Stimulated activated CD4-positive, alpha-beta T cell treated with anti-CD3 and anti-CD28 coated beads, Interleukin-1b, Interleukin-23, amount 100 ng/mL, for 24 hours (primary cell): ENCODE data around the gene ELFN2.
"Not testable (repeated sequence)": the region's sequence is repeated elsewhere in the genome, so short reads cannot be mapped to it uniquely, and the experiment has no call there.

Experiments used
- DNase-seq, 4 experiments: peaks; one replicate each; pipeline ENCODE4 v3.0.0-alpha.2; 2020; ENCODE audit warnings: low read depth in 4 of 4, low spot score in 1 of 4

Gene ELFN2

GRCh38 chr22:37337204-37337943, 89.9 kb downstream of the ELFN2 start:
- no peak for DNase-seq

DNA sequence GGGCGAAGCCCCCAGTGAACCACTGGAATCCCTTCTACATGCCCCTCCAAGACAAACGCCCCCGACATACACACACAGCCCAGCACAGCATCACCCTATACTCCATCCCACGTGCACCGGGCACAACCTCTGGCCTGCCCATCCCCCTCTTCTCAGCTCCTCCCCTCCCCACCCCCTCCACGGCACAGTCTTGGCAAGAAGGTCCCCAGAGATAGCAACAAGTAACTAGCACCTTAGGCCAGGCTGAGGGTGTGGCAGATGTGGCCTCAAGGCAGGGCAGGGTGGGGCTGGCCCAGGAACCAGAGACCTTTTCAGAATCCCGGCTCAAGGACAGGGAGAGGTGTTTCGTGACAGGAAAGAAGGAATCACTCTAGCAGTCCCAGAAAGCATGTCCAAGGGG, 90.7 kb downstream of the ELFN2 start:
- DNase-seq, result no peak

- no peak for DNase-seq
Observed at GRCh38 chr22:37335806-37336199, 91.5 kb downstream of the ELFN2 start.

DNA sequence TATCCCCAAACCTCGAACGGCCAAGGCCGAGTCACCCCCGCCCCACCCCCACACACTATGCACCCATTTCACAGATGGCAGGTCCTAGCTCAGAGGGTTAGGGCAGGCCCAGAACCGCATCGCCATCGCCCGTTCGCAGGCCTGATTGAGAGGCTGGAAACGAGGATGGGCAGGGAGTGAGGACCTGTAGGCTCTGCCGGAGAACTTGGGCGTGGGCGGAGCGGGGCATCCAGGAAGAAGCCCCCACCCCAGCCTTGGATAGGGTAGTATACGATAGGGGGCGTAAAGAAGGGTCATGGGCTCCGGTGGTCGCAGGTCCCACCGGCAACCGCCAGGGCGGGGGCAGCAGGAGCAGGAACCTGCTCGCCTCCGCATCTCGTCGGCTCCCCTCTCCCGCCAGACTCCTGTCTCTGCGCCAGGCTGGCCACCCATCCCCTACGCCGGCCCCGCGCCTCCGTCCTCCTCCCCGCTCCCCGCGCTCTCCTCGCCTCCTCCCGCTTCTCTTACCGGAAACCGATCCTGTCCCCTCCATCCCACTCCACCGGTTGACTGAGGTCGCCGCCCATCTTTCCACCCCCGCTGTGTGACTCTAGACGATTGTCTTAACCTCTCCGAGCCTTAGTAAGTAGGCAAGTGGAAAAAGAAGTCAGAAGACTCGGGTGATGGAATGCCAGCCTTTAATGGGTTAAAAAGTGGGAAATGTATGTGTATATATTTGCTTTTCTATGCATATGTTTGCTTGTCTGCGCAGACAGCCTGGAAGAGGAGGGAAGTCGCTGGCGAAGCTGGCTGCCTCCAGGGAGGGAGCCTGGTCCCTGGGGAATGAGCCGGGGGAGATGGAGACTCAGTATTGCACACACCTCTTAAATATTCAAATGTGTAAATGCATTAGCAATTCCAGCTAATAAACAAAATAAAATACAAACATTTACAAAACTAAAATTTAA, 92.1 kb downstream of the ELFN2 start:
- no peak for DNase-seq

GRCh38 chr22:37334461-37334858, 92.8 kb downstream of the ELFN2 start:
- DNase-seq, result no peak

- DNase-seq, result no peak
Observed at GRCh38 chr22:37333724-37334460, 93.4 kb downstream of the ELFN2 start.

DNA sequence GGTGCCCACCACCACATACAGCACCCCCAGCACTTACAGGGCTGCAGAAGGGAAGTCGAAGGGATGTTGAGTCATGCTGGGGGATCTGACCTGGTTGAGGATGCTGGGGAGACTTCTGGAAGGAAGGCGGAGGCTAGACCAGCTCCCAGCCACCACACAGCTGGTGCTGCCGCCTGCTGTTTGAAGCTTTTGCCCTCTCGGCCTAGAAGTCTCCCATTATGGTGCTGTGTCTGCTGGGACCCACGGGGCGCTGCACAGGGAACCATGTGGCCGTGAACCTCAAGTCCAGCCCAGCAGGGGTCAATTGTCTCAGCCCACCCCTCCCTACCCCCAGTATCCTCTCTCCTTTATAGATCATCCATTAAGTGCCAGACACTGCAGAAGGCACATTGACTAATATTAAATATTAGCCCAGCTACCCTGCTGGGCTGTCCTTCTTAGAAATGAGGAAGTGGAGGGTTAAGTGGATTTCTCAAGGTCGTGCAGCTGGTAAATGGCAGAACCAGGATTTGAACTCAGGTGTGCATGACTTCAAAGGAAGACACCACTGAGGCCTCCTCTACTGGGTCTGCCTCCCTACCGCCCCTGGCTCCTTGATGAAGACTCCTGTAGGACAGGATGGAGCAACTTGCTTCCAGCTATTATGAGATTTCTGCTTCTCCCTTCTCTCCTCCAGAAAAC, 95.3 kb downstream of the ELFN2 start:
- DNase-seq, result no peak

GRCh38 chr22:37331034-37331428, 96.2 kb downstream of the ELFN2 start:
- DNase-seq, result no peak

DNA sequence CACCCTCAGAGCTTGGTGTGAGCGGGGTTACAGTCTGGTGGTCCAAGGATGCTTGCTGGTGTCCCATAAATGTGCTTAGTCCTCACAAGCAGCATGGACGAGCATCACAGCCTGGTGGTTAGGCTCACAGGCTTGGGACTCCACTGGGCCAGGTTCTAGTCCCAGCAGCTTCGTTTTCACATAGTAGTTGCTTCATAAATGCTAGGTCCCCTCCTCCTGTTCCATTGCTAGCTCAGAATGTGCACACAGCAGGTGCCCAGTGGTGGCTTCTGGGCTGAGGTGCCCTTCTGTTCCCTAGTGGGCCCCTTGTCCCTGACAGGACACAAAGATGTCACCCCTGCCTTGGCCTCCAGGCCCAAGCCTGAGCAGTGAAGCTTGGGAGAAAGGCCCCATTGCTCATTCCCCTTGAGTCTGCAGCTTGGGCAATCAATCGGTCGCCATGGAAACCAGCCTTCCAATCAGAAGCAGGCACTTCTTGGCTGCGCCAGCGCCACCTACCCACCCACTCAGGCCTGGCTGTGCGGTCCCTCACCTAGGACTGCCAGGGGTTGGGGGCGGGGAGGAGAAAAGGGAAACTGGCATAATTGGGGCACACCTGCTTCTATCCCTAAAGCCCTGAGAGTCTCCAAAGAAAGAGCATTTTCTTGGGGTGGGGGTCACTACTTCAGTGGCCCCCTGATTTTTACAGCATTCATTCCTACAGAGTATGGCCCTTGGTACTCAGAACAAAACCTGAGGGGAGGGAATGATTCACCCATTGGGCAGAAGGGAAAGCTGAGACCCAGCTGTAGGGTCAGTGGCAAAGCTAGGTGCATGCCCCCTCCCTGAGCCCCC, 96.9 kb downstream of the ELFN2 start:
- DNase-seq, result peak in 1 of 4 experiments; percentile 29

DNA sequence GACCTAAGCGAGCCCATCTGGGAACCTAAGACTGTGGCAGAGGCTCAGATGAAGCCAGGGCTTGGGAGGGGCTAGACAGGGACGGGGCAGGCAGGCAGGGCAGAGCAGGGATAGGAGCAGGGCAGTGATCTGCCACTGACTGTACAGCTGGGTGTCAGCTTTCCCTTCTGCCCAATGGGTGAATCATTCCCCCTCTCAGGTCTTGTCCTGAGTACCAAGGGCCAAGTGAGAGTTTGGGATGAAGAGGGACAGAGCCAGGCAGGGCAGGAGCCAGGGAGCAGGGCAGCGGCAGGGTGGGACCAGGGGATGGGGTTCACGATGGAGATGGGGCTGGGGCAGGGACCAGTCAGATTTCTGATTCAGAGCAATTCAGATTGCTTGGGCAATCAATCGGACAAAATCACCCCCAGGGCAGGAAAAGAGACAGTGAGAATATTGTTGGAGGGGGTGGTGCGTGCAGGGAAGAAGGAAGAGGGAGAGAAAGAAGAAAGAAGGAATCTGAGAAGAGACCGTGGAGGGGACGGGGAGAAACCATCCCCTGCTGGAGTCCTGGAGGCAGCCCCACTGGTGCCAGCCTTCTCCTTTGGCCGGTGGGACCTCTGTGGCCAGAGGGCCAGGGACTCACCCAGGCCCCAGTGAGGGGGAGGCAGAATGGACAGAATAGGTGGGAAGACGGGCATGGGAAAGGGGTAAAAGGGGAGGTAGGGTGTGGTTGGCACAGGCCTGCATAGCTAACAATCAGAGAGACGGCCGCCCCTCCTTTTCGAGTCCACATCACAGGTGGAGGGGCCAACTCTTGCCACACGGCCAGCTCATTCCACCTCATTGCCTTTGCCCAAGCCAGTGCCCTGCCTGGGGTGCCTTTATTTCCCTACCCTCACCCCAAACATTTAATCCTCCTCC, 97.8 kb downstream of the ELFN2 start:
- DNase-seq, result no peak

GRCh38 chr22:37328538-37329237, 98.6 kb downstream of the ELFN2 start:
- not testable (repeated sequence) for DNase-seq

GRCh38 chr22:37328017-37328416, 99.3 kb downstream of the ELFN2 start:
- no peak for DNase-seq

DNA sequence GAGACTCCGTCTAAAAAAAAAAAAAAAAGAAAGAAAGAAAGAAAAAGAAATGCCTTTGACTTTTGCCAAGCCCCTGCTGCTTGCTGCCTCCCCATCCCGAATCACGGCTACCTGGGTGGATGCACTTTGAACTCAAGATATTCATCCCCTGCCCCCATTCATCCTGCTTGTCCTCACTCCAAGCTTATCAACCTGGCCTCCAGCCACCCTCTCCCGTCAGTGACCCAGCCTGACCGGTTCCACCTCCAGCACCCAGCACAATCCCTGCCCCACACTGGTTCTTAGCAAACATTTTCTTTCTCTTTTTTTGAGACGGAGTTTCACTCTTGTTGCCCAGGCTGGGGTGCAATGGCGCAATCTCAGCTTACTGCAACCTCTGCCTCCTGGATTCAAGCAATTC, 100.6 kb downstream of the ELFN2 start:
- no peak for DNase-seq

DNA sequence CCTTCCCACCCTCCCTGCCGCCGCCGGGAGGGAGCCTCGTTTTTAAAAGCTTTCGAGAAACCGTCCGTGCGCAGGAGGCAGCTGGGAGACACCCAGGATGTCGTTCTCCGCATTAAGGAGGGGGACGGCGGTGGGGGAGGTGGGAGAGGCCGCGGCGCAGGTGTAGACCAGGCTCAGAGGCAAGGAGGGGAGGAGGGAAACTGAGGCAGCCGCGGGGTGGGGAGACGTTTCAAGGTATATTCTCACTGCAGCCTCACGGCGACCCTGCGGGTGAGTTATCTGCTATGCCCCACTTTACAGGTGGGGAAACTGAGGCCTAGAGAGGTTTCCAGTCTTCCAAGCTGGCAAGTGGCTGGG, 102.3 kb downstream of the ELFN2 start:
- DNase-seq, result no peak

DNA sequence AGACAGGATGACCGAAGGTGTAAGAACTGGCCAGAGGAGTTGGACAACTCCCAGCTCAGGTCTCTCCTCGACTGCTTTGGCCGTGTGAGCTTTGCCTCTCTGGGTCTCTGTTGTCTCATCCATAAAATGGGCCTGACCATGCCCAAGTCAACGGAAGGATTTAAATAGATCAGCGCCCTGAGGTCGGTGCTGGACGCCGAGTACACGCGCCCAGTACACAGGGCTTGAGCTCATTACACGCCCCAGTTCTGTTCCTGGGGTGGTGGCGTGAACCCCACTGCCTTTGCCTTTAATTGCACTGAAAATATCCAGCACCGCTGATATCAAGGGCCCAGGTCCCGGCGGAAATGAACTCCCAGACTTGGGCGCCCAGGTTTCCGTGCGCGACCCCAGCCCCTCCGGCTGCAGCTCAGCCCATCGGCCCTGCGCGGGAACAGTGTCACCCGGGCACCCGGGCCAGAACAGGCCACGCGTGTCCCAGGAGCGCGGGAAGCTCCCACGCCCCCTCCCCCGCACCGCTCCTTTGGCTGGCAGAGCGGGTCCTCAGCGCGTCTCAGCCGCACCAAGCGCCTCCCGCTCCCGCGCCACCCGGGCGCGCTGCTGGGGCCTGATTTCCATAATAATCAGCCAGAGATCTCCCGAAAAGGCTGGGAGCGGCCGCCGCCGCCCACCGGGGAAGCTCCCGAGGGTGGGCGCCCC, 102.8 kb downstream of the ELFN2 start:
- DNase-seq, result no peak

DNA sequence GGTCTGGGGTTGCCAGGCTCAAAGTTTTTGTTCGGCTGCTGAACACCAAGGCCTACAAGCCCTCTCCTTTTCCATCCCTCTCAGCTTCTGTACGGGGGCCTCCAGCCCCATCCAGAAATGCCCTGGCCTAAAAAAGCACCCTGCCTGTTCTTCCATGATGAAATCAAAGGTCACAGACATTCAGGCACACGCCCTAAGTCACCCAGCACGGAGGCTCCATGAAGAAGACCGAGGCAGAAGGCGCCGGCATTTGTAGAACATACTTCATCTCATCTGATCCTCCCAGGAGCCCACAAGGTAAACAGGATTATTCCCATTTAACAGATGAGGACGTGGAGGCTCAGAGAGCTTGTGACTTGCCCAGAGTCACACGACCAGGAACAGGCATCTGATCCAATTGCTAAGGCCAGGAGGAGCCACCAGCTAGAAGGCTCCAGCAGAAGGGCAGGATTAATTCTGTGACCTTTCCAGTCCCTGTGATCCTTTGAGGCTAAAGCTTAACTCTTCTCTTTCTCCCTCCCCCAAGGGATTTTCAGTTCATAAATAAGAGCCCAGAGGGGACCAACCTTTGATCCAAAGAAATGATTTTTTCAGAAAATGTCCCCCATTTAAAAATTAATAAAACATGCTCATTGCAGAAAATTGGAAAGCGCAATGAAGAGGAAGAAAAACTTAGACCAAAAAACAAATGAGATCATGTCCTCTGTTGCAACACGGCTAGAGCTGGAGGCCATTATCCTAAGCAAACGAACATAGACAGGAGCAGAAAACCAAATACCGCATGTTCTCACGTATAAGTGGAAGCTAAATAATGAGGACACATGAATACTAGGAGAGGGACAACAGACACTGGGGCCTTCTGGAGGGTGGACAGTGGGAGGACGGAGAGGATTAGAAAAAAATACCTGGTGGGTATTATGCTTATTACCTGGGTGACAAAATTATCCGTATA, 106.3 kb downstream of the ELFN2 start:
- DNase-seq, result no peak

GRCh38 chr22:37319469-37319868, 107.8 kb downstream of the ELFN2 start:
- no peak for DNase-seq
